LNCaP clone FGC (cell line): Measurements from ENCODE around the gene FGD6.

Source experiments
- DNase-seq: peaks from one replicate; pipeline ENCODE4 v3.0.0-alpha.2; 2011; ENCODE audit warnings: low read depth
- H3K4me3 ChIP-seq: 2 replicates; pipeline ENCODE4 v1.5.1; 2011; ENCODE audit warnings: mild to moderate bottlenecking, low read depth, low read length, control low read depth
- TF ChIP-seq, protein P1 (sequence below): IDR thresholded peaks from 2 replicates; pipeline ENCODE4 v1.5.1; 2012; ENCODE audit warnings: mild to moderate bottlenecking; ENCODE audit not compliant: control insufficient read depth, insufficient read depth; ENCODE audit errors: extremely low read depth

FGD6 gene

DNA sequence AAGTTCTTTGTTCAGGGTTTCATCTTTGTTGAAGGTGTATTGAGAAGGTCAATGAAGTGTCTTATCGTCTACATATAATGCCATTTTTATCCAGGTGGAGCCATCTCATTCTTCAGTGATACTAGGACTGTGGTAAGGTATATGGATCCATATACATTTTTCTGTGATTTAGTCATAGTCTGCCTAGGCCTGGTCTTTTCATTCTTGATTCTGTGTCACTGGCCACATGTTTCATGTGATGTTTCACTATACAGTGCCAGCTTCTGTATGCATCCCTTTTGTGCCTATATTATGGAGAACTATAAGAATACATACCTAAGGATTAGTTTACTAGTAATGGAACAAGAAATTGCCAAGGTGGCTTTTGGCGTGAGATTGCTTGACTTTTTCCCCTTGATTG lies 40.9 kb upstream of the FGD6 start:
- TF ChIP-seq, protein P1, sequence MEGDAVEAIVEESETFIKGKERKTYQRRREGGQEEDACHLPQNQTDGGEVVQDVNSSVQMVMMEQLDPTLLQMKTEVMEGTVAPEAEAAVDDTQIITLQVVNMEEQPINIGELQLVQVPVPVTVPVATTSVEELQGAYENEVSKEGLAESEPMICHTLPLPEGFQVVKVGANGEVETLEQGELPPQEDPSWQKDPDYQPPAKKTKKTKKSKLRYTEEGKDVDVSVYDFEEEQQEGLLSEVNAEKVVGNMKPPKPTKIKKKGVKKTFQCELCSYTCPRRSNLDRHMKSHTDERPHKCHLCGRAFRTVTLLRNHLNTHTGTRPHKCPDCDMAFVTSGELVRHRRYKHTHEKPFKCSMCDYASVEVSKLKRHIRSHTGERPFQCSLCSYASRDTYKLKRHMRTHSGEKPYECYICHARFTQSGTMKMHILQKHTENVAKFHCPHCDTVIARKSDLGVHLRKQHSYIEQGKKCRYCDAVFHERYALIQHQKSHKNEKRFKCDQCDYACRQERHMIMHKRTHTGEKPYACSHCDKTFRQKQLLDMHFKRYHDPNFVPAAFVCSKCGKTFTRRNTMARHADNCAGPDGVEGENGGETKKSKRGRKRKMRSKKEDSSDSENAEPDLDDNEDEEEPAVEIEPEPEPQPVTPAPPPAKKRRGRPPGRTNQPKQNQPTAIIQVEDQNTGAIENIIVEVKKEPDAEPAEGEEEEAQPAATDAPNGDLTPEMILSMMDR, result no peak
- H3K4me3 ChIP-seq, result no peak overlapping the region
- DNase-seq, result no peak

DNA sequence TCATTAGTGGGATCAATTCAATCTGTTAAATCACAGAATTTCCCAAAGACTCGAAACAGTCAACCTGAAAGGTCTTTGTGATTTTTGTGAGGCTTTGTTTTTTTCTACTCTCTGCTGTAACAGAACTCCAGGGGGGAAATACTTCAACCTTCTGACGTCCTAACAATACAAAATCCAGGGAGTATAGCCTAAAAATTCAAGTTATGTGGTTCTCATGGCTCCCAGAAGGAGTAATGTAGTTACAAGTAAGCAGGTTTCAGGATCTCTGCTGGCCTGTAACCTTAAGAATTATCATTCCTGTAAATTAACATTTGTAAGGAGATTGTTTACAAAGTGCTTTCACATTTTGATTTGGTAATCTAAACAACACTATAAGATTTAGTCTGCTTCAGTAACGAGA lies 40.3 kb upstream of the FGD6 start:
- TF ChIP-seq, protein P1, result no peak
- no peak overlapping the region for H3K4me3 ChIP-seq
- no peak for DNase-seq

DNA sequence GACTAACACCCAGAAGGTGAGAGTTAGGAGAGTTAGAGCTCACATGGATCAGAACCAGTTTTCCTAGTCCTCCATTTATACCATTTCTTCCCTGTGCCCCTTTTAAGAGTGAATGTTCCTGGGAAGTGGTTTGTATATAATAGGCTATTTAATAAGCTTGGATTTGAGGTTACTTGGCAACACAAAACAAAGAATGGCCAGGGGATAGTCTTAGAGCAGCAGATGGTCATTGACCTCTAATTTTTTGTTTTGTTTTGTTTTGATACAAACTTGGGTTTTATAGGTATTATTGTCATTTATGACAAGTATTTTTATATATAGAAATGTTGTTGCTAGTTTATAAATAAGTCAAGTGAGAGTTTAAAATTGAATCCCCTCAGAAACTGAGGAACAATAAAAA lies 36.1 kb upstream of the FGD6 start:
- no peak overlapping the region for H3K4me3 ChIP-seq
- TF ChIP-seq, protein P1, result no peak
- DNase-seq, result no peak

DNA sequence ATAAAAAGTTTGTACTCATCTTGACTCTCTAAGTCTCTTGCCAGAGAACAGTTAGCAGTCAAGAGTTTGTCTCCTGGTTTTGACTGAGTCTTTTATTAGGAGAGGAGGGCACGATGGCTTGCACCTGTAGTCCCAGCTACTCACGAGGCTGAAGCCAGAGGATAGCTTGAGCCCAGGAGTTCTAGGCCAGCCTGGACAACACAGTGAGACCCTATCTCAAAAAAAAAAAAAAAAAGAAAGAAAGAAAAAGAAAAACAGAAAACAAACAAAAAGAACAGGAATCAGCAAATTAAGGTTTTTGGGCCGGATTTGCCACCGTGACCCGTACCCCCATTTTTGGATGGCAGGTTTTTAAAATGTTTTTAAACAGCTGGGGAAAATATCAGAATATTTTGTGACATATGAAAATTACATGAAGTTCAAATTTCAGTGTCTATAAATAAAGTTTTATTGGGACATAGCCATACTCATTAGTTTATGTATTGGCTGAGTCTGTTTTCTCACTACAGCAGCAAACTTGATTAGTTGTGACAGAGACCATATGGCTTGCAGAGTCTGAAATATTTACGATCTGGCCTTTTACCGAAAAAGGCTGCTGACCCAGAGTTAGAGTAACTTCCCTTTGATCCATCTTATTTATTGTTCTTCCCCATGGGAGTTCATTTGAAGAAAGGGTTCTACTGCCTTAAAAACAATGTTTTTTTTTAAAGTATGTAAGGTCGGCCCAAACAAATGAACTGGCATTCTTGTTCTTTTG lies 31.5 kb upstream of the FGD6 start:
- TF ChIP-seq, protein P1, result no peak
- H3K4me3 ChIP-seq, result no peak overlapping the region
- DNase-seq, result no peak

DNA sequence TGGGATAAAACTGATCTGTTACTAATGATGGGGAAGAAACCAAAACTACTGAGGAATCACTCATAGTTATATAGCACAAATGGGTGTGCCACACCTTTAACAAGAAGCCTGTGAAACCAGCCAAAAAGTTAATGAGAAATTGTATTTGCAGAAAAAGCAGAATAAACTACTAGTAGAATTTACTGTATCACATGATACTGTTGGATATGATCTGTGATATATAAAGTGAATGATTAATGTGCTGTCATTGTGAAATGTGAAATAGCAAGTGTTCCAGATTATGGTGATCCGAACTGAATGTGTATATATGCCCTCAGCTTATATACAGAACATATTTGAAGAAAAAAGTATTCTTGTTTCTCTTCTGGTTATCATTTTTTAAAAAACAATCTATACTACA lies 30.8 kb upstream of the FGD6 start:
- TF ChIP-seq, protein P1, result no peak
- no peak for DNase-seq
- no peak overlapping the region for H3K4me3 ChIP-seq

DNA sequence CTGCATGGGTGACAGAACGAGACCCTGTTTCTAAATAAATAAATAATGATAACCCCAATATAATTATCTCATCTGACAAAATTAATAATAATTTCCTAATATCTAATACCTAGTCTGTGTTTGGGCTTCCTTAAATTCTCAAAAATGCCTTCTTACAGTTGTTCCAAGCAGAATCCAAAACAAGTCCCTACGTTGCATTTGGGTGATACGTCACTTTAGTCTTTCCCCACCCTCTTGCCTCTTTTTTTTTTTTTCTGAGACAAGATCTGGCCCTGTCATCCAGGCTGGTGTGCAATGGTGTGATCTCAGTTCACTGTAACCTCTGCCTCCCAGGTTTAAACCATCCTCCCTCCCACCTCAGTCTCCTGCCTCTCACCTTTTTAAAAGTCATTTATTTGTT lies 27.1 kb upstream of the FGD6 start:
- no peak for DNase-seq
- H3K4me3 ChIP-seq, result no peak overlapping the region
- TF ChIP-seq, protein P1, result no peak
